Fibroblast of lung (primary cell): ENCODE data around the gene ATP8A1.

Experiments used
- EZH2 ChIP-seq: IDR thresholded peaks from 2 replicates; pipeline ENCODE4 v1.5.1; 2012; ENCODE audit warnings: low read length, control low read depth, mild to moderate bottlenecking; ENCODE audit errors: missing control alignments
- TF ChIP-seq, protein P1 (sequence below), 2 donors: IDR thresholded peaks in 1 of 2; conservative IDR thresholded peaks in 1 of 2; 1 replicate in 1 of 2; 2 replicates in 1 of 2; pipeline ENCODE4 v1.5.1; 2011 to 2012; ENCODE audit warnings: low read length in 2 of 2, control low read depth in 1 of 2, inconsistent platforms in 1 of 2, low read depth in 1 of 2, mild to moderate bottlenecking in 1 of 2

DNA sequence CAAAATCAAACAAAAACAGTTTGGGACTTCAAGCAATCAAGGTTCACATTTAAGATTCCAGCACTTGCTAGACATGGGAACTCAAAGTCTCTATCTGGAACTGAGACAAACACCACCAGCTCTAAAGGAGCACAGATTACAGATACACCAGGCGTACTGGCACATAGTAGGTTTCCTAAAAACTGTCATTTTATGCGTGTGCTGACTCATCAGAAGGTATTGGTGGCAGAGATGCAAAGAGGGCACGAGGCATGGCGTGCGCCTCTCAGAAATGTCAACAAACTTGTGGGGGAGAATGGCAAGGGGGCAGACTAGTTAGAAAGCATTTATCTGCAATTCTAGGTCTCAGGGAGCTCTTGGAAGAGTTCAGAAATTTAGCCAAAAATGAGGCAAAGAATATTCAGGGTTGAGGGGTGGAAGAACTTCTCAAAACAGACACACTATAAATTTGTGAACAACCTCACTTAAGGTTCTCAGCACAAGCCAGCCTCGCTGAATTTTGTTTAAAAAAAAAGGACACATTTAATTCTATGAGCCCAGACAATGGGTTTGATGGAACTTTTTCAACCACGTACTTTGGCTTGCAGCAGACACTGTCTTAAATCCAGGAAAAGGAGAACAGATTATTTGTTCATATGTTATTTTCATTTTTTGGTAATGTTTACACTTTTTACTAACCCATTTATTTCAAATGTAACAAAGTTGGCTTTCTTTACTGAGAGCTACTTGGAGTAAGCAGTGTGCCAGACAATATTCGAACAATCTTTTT, 159.6 kb downstream of the ATP8A1 start:
- TF ChIP-seq, protein P1, sequence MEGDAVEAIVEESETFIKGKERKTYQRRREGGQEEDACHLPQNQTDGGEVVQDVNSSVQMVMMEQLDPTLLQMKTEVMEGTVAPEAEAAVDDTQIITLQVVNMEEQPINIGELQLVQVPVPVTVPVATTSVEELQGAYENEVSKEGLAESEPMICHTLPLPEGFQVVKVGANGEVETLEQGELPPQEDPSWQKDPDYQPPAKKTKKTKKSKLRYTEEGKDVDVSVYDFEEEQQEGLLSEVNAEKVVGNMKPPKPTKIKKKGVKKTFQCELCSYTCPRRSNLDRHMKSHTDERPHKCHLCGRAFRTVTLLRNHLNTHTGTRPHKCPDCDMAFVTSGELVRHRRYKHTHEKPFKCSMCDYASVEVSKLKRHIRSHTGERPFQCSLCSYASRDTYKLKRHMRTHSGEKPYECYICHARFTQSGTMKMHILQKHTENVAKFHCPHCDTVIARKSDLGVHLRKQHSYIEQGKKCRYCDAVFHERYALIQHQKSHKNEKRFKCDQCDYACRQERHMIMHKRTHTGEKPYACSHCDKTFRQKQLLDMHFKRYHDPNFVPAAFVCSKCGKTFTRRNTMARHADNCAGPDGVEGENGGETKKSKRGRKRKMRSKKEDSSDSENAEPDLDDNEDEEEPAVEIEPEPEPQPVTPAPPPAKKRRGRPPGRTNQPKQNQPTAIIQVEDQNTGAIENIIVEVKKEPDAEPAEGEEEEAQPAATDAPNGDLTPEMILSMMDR (conservative IDR thresholded peaks at IDR 0.05 in 1 of 2, IDR thresholded peaks at IDR 0.05 in 1 of 2; ENCODE audit: low read depth in 1 of 2, low read length in 2 of 2) = no peak
- no peak for TF ChIP-seq EZH2
